NCI-H2227 treated with DMSO at 0.1 percent for 48 hours (cell line): ENCODE data around the gene TMEM114.

ENCODE experiments used
- DNase-seq: peaks from one replicate; lab custom pipeline; 2025; lab: John Stamatoyannopoulos, UW

Gene TMEM114

DNA sequence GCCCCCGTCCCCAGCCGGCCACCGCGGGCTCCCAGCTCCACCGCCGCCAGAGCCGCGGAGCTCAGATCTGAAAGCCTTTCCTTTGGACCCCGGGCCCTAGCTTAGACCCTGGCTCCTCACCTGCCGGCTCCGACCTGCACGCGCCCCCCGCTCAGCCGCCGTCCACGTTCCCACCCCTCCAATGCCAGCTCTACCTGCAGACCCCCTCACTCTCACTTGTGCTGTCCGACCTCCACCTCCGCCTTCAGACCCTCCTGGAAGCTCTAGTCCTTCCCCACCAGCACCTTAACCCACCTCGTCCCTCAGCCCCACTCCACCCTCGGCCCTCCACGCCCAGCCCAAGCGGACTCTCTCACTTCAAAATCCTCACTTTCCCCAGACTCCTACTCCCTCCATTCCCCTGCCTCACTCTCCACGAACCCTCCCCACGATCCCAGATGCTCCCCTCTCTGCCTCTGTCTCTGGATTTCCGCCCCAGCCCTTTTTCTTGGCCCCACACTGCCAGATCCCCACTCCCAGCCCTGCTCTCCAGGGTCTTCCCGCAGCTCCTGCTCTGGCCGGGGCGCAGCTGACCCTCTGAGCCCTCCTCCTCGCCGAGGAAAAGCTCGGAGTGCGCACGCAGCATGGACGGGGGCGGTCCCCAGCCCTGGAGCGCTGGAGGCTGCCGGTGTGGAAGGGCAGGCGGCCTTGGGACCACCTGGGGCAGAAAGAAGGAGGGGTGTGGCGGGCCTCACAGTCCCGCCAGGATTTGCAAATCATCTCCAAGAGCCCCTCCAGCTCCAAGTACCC is at the start of gene TMEM114:
TMEM114 (minus strand) TSS at position 612 of the 789 bp plus-strand sequence. CDS start 673 bp downstream, outside the sequence.
- DNase-seq, result no peak

- no peak for DNase-seq
These were observed 49.4 kb upstream of the TMEM114 start for GRCh38 chr16:8639694-8640093.

DNA sequence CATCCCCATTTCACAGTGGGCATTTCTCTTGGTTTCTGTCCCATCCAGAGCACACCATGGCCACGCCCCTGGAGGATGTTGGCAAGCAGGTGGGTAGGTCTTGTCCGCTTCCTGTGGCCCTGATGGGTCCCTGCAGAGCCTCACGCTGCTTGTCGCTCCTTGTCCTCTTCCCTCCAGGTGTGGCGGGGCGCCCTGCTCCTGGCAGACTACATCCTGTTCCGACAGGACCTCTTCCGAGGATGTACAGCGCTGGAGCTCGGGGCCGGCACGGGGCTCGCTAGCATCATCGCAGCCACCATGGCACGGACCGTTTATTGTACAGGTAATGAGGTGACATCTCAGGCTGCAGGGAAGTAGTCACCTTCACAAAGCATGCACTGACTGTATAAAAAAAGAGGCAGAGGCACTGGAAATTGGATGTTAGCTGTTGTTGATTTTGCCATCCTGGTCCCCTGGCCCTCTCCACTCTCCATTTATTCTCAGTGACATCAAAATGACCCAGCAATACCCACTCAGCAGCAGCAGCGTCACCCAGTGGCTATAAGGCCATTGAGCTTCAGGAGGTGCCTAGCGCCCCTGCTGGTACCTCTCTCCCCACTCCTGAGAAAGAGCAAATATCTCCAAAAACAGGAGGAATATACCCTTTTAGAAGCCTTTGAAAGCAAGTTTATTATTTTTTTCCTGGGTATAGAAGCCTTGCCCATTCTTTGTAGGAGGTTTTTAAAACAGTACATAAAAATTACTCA is 44.9 kb upstream of the TMEM114 start:
- DNase-seq, result no peak

- no peak for DNase-seq
These were observed 42.4 kb upstream of the TMEM114 start for GRCh38 chr16:8632675-8633182.

DNA sequence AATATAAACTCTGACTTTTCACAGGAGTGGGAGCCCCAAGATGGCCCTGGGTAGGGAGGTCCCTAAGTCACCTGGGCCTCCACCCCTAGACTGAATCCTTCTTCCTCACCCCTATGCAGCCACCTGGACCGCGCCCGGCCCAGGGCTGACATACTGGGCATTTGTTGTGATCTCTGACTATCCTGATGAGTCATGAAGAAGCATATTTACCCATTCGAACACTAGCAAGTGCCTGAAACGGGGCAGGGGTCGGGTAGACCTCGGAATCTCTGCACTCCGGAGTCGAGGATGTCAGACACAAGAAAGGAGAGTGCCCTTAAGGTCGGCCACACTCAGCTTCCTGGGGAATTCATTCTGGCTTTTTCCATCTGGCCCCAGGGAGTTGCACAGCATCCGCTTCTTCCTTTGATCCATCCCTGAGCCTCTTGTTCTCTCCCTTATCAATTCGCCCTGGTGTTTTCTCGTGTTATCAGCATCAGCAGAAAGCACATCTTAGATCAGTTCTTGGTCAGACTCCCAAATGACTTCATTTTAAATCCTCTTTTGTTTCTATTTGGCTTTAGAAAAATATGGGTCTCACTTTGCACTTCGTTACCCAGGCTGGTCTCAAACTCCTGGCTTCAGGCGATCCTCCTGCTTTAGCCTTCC is 41.6 kb upstream of the TMEM114 start:
- no peak for DNase-seq

DNA sequence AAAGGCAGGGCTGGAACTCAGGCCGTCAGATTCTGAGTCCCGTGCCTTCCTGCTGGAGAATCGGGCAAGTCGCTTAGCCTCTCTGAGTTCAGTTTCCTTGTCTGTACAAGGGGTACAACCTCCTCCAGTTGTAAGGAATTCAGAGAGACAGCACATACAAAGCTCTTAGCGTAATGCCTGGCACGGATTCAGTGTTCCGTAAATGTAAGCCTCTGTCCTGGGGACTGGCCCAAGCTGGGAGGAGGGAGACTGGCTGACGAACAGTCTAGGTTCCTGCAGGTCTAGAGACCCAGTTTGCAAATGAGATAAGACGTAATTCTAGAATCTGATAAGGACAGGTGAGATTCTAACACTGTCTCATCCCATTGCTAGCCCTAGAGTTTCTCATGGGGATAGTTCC is 41.1 kb upstream of the TMEM114 start:
- no peak for DNase-seq

DNA sequence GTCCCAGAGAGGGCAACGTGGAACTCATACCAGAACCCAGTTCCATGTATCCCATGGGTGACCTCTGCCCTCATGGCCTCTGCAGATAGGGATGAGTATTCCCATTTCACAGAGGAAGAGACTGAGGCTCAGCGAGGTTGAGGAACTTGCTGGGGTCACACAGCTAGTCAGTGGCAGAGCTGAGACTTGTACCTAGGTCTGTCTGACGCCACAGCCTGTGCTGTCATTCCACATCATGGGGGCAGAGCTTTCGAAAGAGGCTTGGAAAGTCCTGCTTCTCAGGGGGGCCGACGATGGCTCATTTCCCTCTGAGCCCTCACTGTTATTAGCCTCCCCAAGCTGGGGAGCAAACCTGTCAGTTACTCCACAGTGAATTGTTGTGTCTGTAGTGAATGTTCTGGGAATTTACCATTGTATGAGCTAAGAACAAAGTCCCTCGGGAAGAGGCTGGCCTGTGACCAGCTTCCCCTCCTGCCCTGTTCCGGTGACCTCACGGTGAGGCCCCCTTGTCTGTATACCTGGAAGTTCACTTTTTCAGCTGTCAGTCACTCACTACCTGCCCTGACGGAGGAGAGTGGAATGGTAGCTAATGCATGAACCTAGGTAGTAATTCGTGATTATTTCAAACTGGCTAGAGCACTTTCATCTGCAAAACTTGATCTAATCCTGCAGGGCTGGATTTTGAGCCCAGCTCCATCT is 40.1 kb upstream of the TMEM114 start:
- no peak for DNase-seq

- no peak for DNase-seq
These were observed 38.8 kb upstream of the TMEM114 start for GRCh38 chr16:8628981-8629725.

DNA sequence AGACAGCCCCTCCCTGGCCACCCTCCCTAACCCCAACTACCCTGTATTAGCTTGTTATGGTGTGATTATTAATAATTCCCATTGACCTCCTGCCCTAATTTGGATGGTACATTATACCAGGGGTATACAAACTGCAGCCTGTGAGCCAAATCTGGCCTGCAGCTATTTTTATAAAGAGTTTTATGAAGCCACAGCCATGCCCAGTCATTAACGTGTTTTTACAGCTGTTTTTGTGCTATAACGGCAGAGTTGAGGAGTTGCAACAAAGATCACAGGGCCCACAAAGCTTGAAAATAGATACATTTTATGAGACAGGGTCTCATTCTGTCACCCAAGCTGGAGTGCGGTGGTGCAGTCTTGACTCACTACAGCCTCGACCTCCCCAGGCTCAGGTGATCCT is 37.1 kb upstream of the TMEM114 start:
- DNase-seq, result no peak

GRCh38 chr16:8626946-8627345 is 36.6 kb upstream of the TMEM114 start:
- DNase-seq, result no peak

DNA sequence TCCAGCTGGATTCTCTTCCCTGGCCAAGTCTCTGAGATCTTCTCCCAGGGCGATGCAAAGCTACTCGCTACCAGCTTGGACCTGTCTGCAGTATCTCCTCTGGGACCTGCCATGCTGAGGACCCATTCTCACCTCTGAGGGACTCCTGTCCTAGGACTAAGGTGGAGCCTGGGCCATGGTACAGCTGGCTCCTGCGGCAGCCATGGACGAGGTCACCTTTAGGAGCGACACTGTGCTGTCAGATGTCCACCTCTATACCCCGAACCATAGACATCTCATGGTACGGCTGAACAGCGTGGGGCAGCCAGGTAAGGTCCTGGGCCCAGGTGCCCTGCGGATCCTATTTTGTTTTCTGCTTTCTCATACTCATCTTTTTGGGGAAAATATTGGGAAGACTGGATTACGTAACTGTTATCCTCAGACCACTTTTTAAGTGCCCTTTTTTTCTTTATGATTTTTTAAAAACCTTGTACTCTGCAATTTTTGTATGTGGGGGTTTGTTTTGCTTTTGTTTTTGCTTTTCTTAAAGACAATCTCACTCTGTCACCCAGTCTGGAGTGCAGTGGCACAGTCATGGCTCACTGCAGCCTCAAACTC is 35.3 kb upstream of the TMEM114 start:
- no peak for DNase-seq

DNA sequence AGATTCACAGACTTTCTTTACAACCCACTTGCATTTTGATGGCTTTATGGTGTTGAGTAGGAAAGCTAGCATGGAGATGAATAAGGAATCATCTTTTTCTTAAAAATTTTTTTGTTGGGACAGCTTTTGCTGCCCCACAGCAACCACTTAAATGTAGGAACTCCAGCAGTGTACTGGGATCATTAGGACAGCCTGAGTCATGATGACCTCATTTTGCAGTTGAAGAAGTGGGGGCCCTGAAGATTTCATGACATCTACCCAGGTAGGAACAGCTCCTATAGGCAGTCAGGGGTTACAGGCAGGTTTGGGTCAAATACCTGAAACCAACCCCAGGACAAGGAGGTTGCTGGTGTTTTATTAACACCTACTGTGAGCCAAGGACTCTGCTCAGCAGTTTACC is 33.3 kb upstream of the TMEM114 start:
- DNase-seq, result no peak

DNA sequence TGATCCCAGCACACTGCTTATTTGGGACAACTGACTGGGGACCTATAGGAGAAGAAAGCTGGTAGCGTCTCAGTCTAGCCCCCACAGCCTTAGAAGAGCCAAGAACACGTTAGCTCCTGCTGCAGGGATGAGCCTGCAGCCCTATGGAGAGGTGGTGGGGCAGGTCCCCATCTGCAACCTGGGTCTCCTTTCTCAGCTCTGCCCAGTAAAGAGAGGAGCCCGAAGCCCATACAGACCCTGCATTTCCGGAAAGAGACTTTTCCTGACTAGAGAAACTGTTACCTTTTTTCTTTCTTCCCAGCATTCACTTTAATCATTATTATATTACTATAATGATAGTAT is 32.0 kb upstream of the TMEM114 start:
- DNase-seq, result no peak

DNA sequence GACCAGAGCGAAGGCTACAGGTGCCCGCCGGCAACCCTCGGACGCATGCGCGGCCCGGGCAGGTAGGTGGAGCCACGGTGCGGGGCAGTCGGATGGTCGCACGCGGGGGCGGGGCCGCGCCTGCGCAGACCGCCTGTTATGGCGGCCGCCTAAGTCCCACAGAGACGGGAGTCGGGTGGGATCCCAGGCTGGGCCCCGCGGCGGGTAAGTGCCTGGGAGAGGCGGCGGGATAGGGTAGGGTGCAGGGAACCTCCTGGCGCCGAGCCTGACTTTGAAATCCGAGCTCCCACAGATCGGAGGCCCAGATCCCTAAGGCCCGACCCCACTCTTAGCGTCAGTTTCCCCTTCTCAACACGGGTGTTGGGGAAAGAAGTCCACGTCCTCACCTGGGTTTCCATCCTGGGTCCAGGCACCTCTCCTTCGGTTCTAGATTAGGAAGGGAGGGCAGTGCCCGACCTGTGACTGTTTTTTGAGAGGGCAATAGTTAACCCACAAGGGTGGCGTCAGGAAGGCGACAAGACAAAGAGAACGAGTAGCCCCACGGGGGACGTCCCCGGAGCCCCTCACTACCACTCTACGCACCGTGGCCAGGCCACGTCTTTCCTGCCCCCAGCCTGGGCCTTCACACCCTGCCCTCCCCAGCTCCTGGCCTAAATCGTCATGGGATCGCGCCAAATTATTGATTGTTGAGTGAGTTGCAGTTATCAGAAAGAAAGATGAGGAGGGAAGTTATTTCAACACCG is 31.4 kb upstream of the TMEM114 start, which contains the start of gene METTL22:
METTL22 (plus strand) TSS at position 127 of the 743 bp plus-strand sequence. CDS start 3,968 bp downstream, outside the sequence.
- DNase-seq, result peak; percentile 72

GRCh38 chr16:8621222-8621571 is 30.9 kb upstream of the TMEM114 start:
- no peak for DNase-seq

- no peak for DNase-seq
These were observed 30.2 kb upstream of the TMEM114 start for GRCh38 chr16:8620535-8620934.

- no peak for DNase-seq
These were observed 29.5 kb upstream of the TMEM114 start for GRCh38 chr16:8619671-8620370.

GRCh38 chr16:8614435-8615029 is 24.2 kb upstream of the TMEM114 start:
- DNase-seq, result no peak

- no peak for DNase-seq
These were observed 21.7 kb upstream of the TMEM114 start for GRCh38 chr16:8611886-8612600.
